A549 (cell line): ENCODE results near the gene SMARCB1. TPM values are rescaled to one million over a fixed set of nuclear protein-coding genes. Genes with fewer than 3 reads are reported as not detected.

Source experiments
- ATAC-seq, 2 experiments: fragments of 200-7000 bp in 1 of 2; fragments of >200 bp in 1 of 2; cut with Nextera tagmentation in 1 of 2; cut with Tn5 transposase in 1 of 2; 3 replicates each; pipeline versions ENCODE4 v1.8.0 to v1.9.1; 2018 to 2020; ENCODE audit warnings: mild to moderate bottlenecking in 1 of 2, moderate library complexity in 1 of 2
- CTCF ChIA-PET: fragments of 300-600 bp; sonication (Branson Sonifier 250); formaldehyde crosslinking; extraction: SDS; loops from one replicate; lab custom pipeline; 2021; ENCODE audit warnings: antibody characterized with exemption, inconsistent platforms; lab: Yijun Ruan, JAX
- POLR2A ChIA-PET: fragments of 350-600 bp; formaldehyde crosslinking; extraction: SDS; loops from one replicate; lab custom pipeline; 2021; ENCODE audit warnings: antibody characterized with exemption, inconsistent platforms; lab: Yijun Ruan, JAX
- DNase-seq, 2 experiments: peaks; one replicate each; pipeline versions ENCODE4 v3.0.0 to v3.0.0-alpha.2; 2011 to 2016; ENCODE audit warnings: low read depth in 1 of 2, low spot score in 1 of 2
- FAIRE-seq: peaks from 2 replicates; lab custom pipeline; 2011; peaks lifted over from hg19 to GRCh38; lab: Jason Lieb, UNC
- H3K27ac ChIP-seq, 2 experiments: fragments of >200 bp; sonication (Bioruptor Twin); formaldehyde crosslinking; 3 replicates each; pipeline ENCODE4 v1.5.1; 2016 to 2017
- H3K4me1 ChIP-seq: fragments of >200 bp; sonication (Bioruptor Twin); formaldehyde crosslinking; 3 replicates; pipeline ENCODE4 v1.6.1; 2016
- H3K4me2 ChIP-seq: fragments of >200 bp; sonication (Bioruptor Twin); formaldehyde crosslinking; 3 replicates; pipeline ENCODE4 v1.6.1; 2016
- H3K4me3 ChIP-seq: fragments of >200 bp; sonication (Bioruptor Twin); formaldehyde crosslinking; 3 replicates; pipeline ENCODE4 v1.5.1; 2016
- H3K9me3 ChIP-seq: fragments of >200 bp; sonication (Bioruptor Twin); formaldehyde crosslinking; 3 replicates; pipeline ENCODE4 v1.6.1; 2016
- BHLHE40 ChIP-seq: IDR thresholded peaks from 2 replicates; pipeline ENCODE4 v1.6.1; 2012; ENCODE audit warnings: low read depth, low read length, inconsistent platforms
- CHD4 ChIP-seq: fragments of 200-600 bp; sonication (generic); IDR thresholded peaks from 2 replicates; pipeline ENCODE4 v1.6.1; 2016; ENCODE audit warnings: antibody characterized with exemption, mild to moderate bottlenecking, borderline replicate concordance
- EHF ChIP-seq: fragments of 250-450 bp; sonication (Bioruptor Pico); IDR thresholded peaks from 2 replicates; pipeline ENCODE4 v1.5.0; 2020; ENCODE audit warnings: mild to moderate bottlenecking
- ESRRA ChIP-seq: fragments of 150-350 bp; IDR thresholded peaks from 2 replicates; pipeline ENCODE4 v1.6.1; 2014; ENCODE audit warnings: mild to moderate bottlenecking, low read length, borderline replicate concordance
- FOSB ChIP-seq: fragments of 250-450 bp; sonication (Bioruptor Pico); IDR thresholded peaks from 2 replicates; pipeline ENCODE4 v1.5.0; 2020; ENCODE audit warnings: mild to moderate bottlenecking, moderate library complexity
- FOSL2 ChIP-seq, 2 experiments: fragments of 450-650 bp in 1 of 2; fragments of >200 bp in 1 of 2; sonication (Bioruptor Twin) in 1 of 2; formaldehyde crosslinking; IDR thresholded peaks; 2 replicates each; pipeline versions ENCODE4 v1.5.0 to v1.6.1; 2016 to 2020; ENCODE audit warnings: mild to moderate bottlenecking in 1 of 2, moderate library complexity in 1 of 2
- HEYL ChIP-seq: fragments of 250-450 bp; sonication (Bioruptor Pico); IDR thresholded peaks from 2 replicates; pipeline ENCODE4 v1.8.0; 2021; ENCODE audit warnings: mild to moderate bottlenecking, moderate library complexity
- KDM1A ChIP-seq: fragments of 200-600 bp; sonication (generic); IDR thresholded peaks from 2 replicates; pipeline ENCODE4 v1.6.1; 2016; ENCODE audit warnings: low read depth, mild to moderate bottlenecking
- KDM5A ChIP-seq: fragments of 200-600 bp; sonication (generic); IDR thresholded peaks from 2 replicates; pipeline ENCODE4 v1.6.1; 2016; ENCODE audit warnings: antibody characterized with exemption, mild to moderate bottlenecking
- MAFK ChIP-seq: fragments of 450-650 bp; IDR thresholded peaks from 2 replicates; pipeline ENCODE4 v1.6.1; 2014; ENCODE audit not compliant: partially characterized antibody
- MYC ChIP-seq: IDR thresholded peaks from 2 replicates; pipeline ENCODE4 v1.6.1; 2012; ENCODE audit warnings: mild to moderate bottlenecking, inconsistent platforms, low read length, improper control_type of control experiment, borderline replicate concordance
- PHF8 ChIP-seq: fragments of 200-600 bp; sonication (generic); IDR thresholded peaks from 2 replicates; pipeline ENCODE4 v1.6.1; 2016; ENCODE audit warnings: low read depth, mild to moderate bottlenecking, antibody characterized with exemption, moderate library complexity, borderline replicate concordance
- SREBF2 ChIP-seq: fragments of 450-650 bp; IDR thresholded peaks from 2 replicates; pipeline ENCODE4 v1.6.1; 2014; ENCODE audit warnings: mild to moderate bottlenecking, moderate library complexity
- TP53 ChIP-seq: fragments of 250-450 bp; sonication (Bioruptor Pico); IDR thresholded peaks from 2 replicates; pipeline ENCODE4 v1.5.0; 2021; ENCODE audit warnings: mild to moderate bottlenecking, moderate library complexity
- ZC3H11A ChIP-seq: fragments of 450-650 bp; IDR thresholded peaks from 2 replicates; pipeline ENCODE4 v1.6.1; 2014; ENCODE audit warnings: antibody characterized with exemption, mild to moderate bottlenecking
- ZFP36 ChIP-seq: fragments of 450-650 bp; IDR thresholded peaks from 2 replicates; pipeline ENCODE4 v1.6.1; 2014; ENCODE audit warnings: borderline replicate concordance; ENCODE audit not compliant: partially characterized antibody
- WGBS: methylation state at CpG from one replicate; pipeline ENCODE4 v1.1.6; 2017; ENCODE audit errors: missing lambda C conversion rate; 5-methylcytosine and 5-hydroxymethylcytosine counted together
- polyA plus RNA-seq, 4 experiments: library from polyadenylated mRNA; depleted of rRNA in 3 of 4; stranded (reverse); fragments of >200 nt; fragmentation: RNase III in 1 of 4; extraction: RNeasy Plus Mini Kit Qiagen cat#74134 plus additional on column Dnase treatment in 1 of 4; gene quantifications; 2 replicates in 3 of 4; 3 replicates in 1 of 4; pipeline ENCODE4 v1.2.3, GENCODE V29; 2011 to 2017
- TF ChIP-seq, protein P1 (sequence below): fragments of 250-450 bp; sonication (Bioruptor Pico); IDR thresholded peaks from 2 replicates; pipeline ENCODE4 v1.5.0; 2021; ENCODE audit warnings: mild to moderate bottlenecking, moderate library complexity, borderline replicate concordance
- TF ChIP-seq, protein P2 (sequence below): fragments of >200 bp; sonication (Bioruptor Twin); formaldehyde crosslinking; IDR thresholded peaks from 2 replicates; pipeline ENCODE4 v1.6.1; 2016
- TF ChIP-seq, protein P3 (sequence below): fragments of 200-600 bp; sonication (generic); IDR thresholded peaks from 2 replicates; pipeline ENCODE4 v1.6.1; 2016; ENCODE audit warnings: antibody characterized with exemption, mild to moderate bottlenecking, moderate library complexity
- TF ChIP-seq, protein P4 (sequence below): IDR thresholded peaks from 2 replicates; pipeline ENCODE4 v1.6.1; 2012; ENCODE audit warnings: low read depth, borderline replicate concordance
- TF ChIP-seq, protein P5 (sequence below): IDR thresholded peaks from 2 replicates; pipeline ENCODE4 v1.6.1; 2012
- TF ChIP-seq, protein P6 (sequence below): fragments of >200 bp; sonication (Bioruptor Twin); formaldehyde crosslinking; IDR thresholded peaks from 3 replicates; pipeline ENCODE4 v1.5.1; 2016

Gene SMARCB1
- polyA plus RNA-seq, 2 of the 4 experiments (the other 2 are of a cell fraction): 65.6 to 133 TPM

DNA sequence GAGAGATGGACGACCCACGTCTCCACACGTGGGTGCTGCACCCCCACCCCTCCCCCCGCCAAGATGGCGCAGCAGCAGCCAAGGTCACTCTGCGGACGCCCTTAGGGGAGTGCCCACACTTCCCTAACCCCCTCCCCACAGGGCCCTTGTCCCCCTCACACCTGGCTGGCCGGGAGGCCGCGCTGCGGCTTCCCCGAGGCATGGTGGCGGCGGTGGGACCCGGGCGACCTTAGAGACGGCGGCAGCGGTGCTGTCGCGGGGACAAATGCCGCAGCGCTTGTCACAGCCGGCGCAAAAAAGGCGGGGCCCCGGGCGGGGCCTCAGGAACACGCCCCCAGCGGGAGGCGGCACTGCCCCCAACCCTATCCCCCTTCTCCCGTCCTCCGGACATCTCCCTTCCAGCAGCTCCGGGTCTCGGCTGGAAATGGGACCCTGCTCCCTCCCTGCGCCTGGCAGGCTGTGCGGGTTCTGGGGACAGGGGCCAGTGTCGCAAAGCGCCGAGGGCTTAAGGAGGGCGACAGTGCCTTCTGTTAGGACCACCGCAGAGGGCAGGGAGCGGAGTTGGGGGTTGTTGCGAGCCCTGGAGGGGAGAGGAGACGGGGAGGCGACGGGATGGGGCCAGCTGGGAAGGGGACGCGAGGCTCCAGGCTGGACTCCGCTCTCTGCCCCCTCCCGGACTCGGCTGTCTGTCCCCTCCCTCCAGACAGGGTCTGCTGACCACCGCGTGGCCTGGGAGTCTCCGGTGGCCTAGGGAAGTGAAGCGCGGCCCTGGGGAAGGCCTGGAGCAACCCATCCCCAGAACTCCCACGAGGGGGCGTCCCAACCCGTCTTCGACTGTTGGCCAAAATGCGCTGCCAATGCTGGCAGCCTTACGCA, 18.9 kb upstream of the SMARCB1 start, which contains the start of gene CHCHD10 (continued):
- TF ChIP-seq ESRRA (peak; percentile 80), MYC (peak; percentile 36; the same call in 1 of the 2 replicates), HEYL (CRISPR knock-in tag) (no peak), FOSB (no peak), PHF8 (peak; percentile 43), KDM5A (no peak), ZFP36 (no peak), SREBF2 (no peak)
- TF ChIP-seq, protein P1, sequence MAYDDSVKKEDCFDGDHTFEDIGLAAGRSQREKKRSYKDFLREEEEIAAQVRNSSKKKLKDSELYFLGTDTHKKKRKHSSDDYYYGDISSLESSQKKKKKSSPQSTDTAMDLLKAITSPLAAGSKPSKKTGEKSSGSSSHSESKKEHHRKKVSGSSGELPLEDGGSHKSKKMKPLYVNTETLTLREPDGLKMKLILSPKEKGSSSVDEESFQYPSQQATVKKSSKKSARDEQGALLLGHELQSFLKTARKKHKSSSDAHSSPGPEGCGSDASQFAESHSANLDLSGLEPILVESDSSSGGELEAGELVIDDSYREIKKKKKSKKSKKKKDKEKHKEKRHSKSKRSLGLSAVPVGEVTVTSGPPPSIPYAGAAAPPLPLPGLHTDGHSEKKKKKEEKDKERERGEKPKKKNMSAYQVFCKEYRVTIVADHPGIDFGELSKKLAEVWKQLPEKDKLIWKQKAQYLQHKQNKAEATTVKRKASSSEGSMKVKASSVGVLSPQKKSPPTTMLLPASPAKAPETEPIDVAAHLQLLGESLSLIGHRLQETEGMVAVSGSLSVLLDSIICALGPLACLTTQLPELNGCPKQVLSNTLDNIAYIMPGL: no peak
- TF ChIP-seq, protein P2, sequence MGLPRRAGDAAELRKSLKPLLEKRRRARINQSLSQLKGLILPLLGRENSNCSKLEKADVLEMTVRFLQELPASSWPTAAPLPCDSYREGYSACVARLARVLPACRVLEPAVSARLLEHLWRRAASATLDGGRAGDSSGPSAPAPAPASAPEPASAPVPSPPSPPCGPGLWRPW: no peak
- TF ChIP-seq, protein P3, sequence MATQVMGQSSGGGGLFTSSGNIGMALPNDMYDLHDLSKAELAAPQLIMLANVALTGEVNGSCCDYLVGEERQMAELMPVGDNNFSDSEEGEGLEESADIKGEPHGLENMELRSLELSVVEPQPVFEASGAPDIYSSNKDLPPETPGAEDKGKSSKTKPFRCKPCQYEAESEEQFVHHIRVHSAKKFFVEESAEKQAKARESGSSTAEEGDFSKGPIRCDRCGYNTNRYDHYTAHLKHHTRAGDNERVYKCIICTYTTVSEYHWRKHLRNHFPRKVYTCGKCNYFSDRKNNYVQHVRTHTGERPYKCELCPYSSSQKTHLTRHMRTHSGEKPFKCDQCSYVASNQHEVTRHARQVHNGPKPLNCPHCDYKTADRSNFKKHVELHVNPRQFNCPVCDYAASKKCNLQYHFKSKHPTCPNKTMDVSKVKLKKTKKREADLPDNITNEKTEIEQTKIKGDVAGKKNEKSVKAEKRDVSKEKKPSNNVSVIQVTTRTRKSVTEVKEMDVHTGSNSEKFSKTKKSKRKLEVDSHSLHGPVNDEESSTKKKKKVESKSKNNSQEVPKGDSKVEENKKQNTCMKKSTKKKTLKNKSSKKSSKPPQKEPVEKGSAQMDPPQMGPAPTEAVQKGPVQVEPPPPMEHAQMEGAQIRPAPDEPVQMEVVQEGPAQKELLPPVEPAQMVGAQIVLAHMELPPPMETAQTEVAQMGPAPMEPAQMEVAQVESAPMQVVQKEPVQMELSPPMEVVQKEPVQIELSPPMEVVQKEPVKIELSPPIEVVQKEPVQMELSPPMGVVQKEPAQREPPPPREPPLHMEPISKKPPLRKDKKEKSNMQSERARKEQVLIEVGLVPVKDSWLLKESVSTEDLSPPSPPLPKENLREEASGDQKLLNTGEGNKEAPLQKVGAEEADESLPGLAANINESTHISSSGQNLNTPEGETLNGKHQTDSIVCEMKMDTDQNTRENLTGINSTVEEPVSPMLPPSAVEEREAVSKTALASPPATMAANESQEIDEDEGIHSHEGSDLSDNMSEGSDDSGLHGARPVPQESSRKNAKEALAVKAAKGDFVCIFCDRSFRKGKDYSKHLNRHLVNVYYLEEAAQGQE: no peak
- TF ChIP-seq, protein P4, sequence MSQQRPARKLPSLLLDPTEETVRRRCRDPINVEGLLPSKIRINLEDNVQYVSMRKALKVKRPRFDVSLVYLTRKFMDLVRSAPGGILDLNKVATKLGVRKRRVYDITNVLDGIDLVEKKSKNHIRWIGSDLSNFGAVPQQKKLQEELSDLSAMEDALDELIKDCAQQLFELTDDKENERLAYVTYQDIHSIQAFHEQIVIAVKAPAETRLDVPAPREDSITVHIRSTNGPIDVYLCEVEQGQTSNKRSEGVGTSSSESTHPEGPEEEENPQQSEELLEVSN: 0 out of 2 replicates have a peak, but pooled peaks have one; percentile 2
- TF ChIP-seq, protein P5, sequence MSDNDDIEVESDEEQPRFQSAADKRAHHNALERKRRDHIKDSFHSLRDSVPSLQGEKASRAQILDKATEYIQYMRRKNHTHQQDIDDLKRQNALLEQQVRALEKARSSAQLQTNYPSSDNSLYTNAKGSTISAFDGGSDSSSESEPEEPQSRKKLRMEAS: peak; percentile 63; the same call in 1 of the 2 replicates

DNA sequence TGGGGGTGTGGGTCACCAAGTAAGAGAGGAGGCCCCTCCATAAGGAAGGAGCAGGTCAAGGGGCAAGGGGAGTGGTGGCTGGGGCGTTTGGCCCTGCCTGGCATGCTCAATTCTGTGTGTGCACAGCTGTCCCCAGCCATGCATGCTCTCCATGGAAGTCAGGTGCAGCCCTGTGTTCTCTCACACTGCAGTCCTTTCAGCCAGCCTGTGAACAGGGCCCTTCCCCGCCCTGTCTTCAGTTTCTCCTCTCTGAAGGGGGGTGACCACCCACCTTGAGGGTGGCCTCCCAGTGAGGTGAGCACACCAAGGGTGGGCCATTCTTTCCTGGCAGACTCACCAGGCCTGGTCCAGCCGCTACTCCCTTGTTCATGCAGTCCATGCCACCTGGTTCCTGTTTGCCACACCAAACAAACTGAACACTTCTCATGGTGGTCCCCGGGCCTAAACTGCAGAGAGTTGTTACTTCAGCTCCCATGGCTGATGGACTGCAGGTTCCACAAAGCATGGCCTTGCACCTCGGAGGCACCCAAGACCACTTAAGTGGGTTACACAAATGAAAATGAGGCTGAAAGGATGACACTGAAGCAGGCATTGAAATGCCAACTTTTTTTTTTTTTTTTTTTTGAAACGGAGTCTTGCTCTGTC, 17.3 kb upstream of the SMARCB1 start:
- no peak overlapping the region for H3K27ac ChIP-seq
- no peak overlapping the region for H3K4me3 ChIP-seq
- DNase-seq: no peak
- TF ChIP-seq MAFK (no peak), ZC3H11A (no peak), ESRRA (no peak), FOSL2 (IDR thresholded peaks at IDR 0.05) (no peak), FOSL2 (CRISPR knock-in tag; IDR thresholded peaks at IDR 0.05) (no peak), EHF (CRISPR knock-in tag) (no peak), KDM1A (no peak), BHLHE40 (no peak), TP53 (CRISPR knock-in tag) (no peak), HEYL (CRISPR knock-in tag) (no peak), ZFP36 (no peak), CHD4 (no peak)
- TF ChIP-seq, protein P6, sequence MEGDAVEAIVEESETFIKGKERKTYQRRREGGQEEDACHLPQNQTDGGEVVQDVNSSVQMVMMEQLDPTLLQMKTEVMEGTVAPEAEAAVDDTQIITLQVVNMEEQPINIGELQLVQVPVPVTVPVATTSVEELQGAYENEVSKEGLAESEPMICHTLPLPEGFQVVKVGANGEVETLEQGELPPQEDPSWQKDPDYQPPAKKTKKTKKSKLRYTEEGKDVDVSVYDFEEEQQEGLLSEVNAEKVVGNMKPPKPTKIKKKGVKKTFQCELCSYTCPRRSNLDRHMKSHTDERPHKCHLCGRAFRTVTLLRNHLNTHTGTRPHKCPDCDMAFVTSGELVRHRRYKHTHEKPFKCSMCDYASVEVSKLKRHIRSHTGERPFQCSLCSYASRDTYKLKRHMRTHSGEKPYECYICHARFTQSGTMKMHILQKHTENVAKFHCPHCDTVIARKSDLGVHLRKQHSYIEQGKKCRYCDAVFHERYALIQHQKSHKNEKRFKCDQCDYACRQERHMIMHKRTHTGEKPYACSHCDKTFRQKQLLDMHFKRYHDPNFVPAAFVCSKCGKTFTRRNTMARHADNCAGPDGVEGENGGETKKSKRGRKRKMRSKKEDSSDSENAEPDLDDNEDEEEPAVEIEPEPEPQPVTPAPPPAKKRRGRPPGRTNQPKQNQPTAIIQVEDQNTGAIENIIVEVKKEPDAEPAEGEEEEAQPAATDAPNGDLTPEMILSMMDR: no peak
- TF ChIP-seq, protein P4: no peak
- TF ChIP-seq, protein P1: no peak
- CTCF ChIA-PET: interaction anchor here (0.7 to 16.9 kb wide), 11 partner anchors 14 to 230 kb away, joined by 3 to 175 read pairs (median 4); partner anchors contain the start of genes MIF and SMARCB1
- 88% methylated on average over 4 of the region's 6 CpGs for WGBS
- POLR2A ChIA-PET: interaction anchor here (0.7 kb wide), 1 partner anchor 63 kb away, joined by 4 read pairs; no protein-coding TSS in a partner anchor
- FAIRE-seq: no peak
- H3K4me2 ChIP-seq: no peak overlapping the region
- no peak for ATAC-seq
- H3K4me1 ChIP-seq: peaks cover 39% of the 10 kb centered on the region
- no peaks in the 10 kb centered on the region for H3K9me3 ChIP-seq
